WI38 (cell line): ENCODE measurements around the gene MEA1.
"Not testable (repeated sequence)": the region's sequence is repeated elsewhere in the genome, so short reads cannot be mapped to it uniquely, and the experiment has no call there.

Experiments used
- H3K4me3 ChIP-seq: 2 replicates; pipeline ENCODE4 v1.5.1; 2011; ENCODE audit warnings: low read depth, mild to moderate bottlenecking, control low read depth, low read length
- TF ChIP-seq, protein P1 (sequence below): IDR thresholded peaks from 2 replicates; pipeline ENCODE4 v1.5.1; 2012; ENCODE audit warnings: low read depth, mild to moderate bottlenecking, control low read depth, low read length

MEA1 gene

DNA sequence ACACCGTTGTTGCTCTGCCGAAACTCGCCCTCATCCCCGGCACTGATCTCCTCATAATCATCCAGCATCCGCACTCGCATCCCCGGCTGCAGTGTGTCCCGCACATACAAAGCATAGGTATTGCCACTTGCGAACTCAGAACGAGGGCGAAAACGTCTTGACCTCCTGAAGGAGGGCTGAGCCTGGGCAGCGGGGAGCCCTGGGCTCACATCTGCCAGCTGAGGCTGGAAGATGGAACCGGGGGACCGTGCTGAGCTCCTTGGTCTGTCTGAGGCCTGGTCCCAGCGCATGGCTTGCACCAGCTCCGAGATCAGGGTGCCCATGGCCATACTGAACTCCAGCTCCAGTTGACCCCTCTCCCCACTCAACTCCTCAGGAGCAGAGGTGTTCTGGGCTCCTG lies 37.2 kb upstream of the MEA1 start:
- no peak overlapping the region for H3K4me3 ChIP-seq
- TF ChIP-seq, protein P1, sequence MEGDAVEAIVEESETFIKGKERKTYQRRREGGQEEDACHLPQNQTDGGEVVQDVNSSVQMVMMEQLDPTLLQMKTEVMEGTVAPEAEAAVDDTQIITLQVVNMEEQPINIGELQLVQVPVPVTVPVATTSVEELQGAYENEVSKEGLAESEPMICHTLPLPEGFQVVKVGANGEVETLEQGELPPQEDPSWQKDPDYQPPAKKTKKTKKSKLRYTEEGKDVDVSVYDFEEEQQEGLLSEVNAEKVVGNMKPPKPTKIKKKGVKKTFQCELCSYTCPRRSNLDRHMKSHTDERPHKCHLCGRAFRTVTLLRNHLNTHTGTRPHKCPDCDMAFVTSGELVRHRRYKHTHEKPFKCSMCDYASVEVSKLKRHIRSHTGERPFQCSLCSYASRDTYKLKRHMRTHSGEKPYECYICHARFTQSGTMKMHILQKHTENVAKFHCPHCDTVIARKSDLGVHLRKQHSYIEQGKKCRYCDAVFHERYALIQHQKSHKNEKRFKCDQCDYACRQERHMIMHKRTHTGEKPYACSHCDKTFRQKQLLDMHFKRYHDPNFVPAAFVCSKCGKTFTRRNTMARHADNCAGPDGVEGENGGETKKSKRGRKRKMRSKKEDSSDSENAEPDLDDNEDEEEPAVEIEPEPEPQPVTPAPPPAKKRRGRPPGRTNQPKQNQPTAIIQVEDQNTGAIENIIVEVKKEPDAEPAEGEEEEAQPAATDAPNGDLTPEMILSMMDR: no peak

DNA sequence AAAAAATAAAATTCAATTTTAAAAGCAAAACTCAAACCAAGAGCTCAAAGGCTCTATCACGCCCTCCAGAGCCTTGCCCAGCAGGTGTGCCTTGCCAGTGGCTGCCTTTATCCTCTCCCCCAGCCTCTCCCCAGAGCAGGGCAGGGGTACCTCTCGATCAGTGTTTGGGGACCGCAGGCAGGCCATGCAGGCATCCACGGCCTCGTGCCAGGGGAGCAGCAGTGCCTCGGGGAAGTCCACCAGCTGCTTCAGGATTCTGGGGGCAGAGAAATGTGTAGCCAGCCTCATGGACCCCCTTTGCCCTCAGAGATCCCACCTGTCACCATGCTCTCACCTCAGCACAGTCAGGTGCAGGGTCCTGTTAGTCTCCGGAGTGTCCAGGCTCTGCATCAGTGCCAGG lies 34.3 kb upstream of the MEA1 start:
- TF ChIP-seq, protein P1: no peak
- no peak overlapping the region for H3K4me3 ChIP-seq

DNA sequence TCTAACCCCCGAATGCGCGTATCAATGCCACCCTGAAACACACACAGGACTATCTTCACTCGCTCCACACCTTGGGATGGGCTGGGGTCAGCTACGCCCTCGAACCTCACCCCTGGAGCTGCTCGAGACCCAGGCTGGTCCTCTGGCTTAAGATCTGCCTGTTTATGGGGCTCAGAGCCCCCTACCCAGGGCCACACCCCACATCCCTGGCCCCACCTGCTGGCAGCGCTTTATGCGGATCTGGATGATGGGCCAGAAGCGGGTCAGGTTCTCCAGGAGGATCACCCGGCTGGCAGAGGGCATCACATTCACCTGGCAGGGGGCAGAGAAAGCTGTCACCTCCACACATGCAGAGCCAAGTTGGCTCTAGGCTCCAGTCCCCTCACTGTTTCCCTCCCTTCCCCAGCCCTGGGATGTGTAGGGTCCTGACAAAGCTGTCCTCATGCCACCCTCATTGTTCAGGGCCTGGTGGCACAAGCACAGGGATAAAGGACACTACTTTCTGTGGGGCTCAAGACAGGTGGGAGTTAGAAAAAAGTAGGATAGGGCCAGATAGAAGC lies 31.7 kb upstream of the MEA1 start:
- no peak overlapping the region for H3K4me3 ChIP-seq
- TF ChIP-seq, protein P1: no peak

DNA sequence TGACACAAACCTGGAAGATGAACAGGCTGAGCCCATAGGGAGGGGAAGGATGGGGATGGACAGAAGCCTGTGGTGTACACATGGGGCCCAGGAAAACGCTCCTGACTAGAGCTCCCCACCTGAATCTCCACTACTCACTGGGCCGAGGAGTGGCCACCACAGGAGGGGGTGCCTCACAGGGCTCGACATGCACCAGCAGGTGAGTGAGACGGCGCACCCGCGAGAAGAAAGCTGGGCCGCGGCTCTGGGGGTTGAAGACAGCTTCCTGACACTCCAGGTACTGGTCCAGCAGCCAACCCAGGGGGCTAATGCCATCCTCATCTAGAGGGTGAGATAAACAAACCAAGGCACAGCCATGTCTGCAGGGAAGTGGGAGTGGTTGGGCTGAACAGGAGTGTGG lies 29.6 kb upstream of the MEA1 start:
- no peak overlapping the region for H3K4me3 ChIP-seq
- TF ChIP-seq, protein P1: no peak

DNA sequence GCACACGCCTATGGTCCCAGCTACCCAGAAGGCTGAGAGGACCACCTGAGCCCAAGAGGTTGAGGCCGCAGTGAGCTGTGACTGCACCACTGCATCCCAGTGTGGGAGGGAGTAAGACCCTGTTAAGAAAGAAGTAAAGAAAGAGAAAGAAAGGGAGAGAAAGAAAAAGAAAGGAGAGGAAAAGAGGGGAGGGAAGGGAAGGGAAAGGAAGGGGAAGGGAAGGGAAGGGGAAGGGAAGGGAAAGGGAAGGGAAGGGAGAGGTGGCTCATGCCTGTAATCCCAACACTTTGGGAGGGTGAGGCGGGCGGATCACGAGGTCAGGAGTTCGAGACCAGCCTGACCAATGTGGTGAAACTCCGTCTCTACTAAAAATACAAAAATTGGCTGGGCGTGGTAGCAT lies 27.7 kb upstream of the MEA1 start:
- H3K4me3 ChIP-seq: not testable (repeated sequence)

DNA sequence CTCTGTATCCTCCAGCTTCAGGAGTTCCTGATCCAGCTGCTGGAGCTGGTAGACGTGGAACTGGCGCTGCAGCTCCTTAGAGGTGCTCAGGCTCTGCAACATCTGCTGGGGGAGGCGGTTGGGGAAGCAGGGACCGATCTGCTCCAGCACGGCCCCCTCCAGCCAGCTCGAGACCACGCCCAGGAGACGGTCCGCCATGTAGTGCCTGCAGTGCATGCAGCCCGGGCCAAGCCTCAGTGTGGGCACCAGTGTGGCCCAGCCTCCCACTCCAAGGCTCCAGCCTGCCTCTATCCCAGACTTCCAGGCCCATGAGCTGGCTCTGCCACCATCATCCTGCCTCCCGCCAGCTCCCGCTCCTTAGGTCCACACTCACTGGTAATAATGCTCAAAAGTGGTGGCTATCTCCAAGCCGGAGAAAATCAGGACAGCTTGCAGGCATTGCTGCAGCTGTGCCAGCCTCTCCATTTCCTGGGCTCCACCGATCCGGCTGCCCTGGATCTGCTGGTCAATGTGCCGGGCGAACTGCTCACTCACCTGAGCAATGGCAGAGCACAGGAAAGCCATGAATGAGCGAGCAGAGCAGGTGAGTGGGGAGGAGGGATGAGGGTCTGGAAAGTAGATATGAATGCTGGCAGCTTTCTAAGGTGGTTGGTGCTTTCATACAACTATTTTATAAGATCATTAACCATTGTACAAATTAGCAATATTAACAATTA lies 27.0 kb upstream of the MEA1 start:
- TF ChIP-seq, protein P1: no peak
- H3K4me3 ChIP-seq: no peak overlapping the region

DNA sequence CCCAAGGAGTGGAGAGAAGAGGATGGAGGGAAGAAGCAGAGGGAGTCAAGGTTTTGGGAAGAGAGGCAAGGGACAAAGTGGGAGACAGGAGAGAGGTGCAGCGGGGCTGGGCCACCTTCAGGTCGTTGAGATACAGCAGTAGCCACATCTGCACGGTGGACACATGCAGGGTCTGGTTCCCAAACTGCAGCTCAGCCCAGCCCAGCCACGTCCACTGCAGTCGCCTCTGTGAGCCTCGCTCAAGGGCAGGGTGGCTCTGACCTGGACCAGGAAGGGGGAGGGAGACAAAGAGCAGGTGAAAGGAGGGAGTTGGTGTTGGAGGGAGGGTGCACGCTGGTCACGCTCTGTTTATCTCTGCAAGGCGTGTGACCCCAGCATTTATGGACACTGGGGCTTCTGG lies 25.0 kb upstream of the MEA1 start:
- TF ChIP-seq, protein P1: no peak

DNA sequence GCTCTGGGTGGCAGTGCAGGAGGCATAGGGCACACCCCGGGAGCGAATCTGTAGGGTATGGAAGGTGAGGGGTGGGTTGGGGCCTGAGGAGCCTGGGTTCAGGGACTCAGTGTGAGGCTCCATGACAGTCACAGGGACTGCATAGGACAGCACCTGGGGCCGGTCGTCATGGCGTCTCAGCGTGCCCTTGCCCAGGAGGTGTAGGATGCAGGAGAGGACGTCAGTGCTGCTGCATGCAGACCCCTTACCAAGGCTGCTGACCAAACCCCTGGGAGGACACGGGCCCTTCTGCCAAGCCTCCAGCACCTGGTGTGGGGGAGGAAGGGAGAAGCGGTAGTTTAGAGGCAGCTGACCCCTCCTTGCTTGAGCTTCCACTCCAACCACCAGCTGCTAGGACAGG lies 24.0 kb upstream of the MEA1 start:
- no peak overlapping the region for H3K4me3 ChIP-seq
- TF ChIP-seq, protein P1: no peak

More for the DNA sequence above, 25.0 kb upstream of the MEA1 start:
- H3K4me3 ChIP-seq: no peak overlapping the region
